HepG2 (cell line): ENCODE data around the gene CLEC5A. TPM values are rescaled to one million over a fixed set of nuclear protein-coding genes. Genes with fewer than 3 reads are reported as not detected.

Experiments
- ATAC-seq: fragments of 200-7000 bp; cut with Tn5 transposase; 3 replicates; pipeline ENCODE4 v1.9.1; 2020; ENCODE audit warnings: mild to moderate bottlenecking, moderate library complexity
- BruUV-seq: library from RNA; stranded (reverse); fragments of 400-500 nt; replicated peaks from 2 replicates; lab custom pipeline; 2021; lab: Mats Ljungman, UMichigan
- CTCF ChIA-PET: fragments of 300-600 bp; formaldehyde crosslinking; extraction: SDS; loops from one replicate; lab custom pipeline; 2021; ENCODE audit warnings: low total read pairs, inconsistent platforms, low intra/inter-chr PET ratio; lab: Yijun Ruan, JAX
- POLR2A ChIA-PET: fragments of 350-600 bp; sonication (Branson Sonifier 250); formaldehyde crosslinking; loops from one replicate; lab custom pipeline; 2020; ENCODE audit warnings: antibody characterized with exemption, inconsistent platforms; lab: Yijun Ruan, JAX
- DNase-seq: peaks from one replicate; pipeline ENCODE4 v3.0.0-alpha.2; 2015; ENCODE audit warnings: low spot score
- FAIRE-seq: peaks from 3 replicates; lab custom pipeline; 2011; peaks lifted over from hg19 to GRCh38; lab: Jason Lieb, UNC
- H2AFZ ChIP-seq: one replicate; pipeline ENCODE4 v1.6.1; 2011; ENCODE audit warnings: low read length, inconsistent platforms
- H3K27ac ChIP-seq: fragments of 300-600 bp; 3 replicates; pipeline ENCODE4 v1.8.0; 2011; ENCODE audit warnings: mixed run types, mild to moderate bottlenecking, mixed read lengths, low read length, inconsistent platforms; ENCODE audit not compliant: insufficient read depth; ENCODE audit errors: extremely low read length
- H3K27me3 ChIP-seq, 2 experiments: fragments of 200-600 bp in 1 of 2; 2 replicates in 1 of 2; 3 replicates in 1 of 2; pipeline versions ENCODE4 v1.6.0 to v1.8.0; 2011; ENCODE audit warnings: low read length in 2 of 2, mild to moderate bottlenecking in 2 of 2, moderate library complexity in 2 of 2, inconsistent platforms in 1 of 2; ENCODE audit not compliant: insufficient read depth in 2 of 2, control insufficient read depth in 1 of 2
- H3K36me3 ChIP-seq, 2 experiments: fragments of 200-600 bp in 1 of 2; replicated peaks in 1 of 2; 2 replicates in 1 of 2; 3 replicates in 1 of 2; pipeline versions ENCODE4 v1.5.1 to v1.8.0; 2011; ENCODE audit warnings: low read length in 2 of 2, inconsistent platforms in 1 of 2; ENCODE audit not compliant: insufficient read depth in 2 of 2, control insufficient read depth in 1 of 2
- H3K4me1 ChIP-seq: 2 replicates; pipeline ENCODE4 v1.5.1; 2012; ENCODE audit warnings: low read length, inconsistent platforms; ENCODE audit not compliant: insufficient read depth
- H3K4me2 ChIP-seq: 2 replicates; pipeline ENCODE4 v1.6.0; 2011; ENCODE audit warnings: low read depth, low read length, inconsistent platforms
- H3K4me3 ChIP-seq, 3 experiments: fragments of 200-600 bp in 1 of 3; sonication (generic), shearing (Covaris generic) in 1 of 3; replicated peaks in 1 of 3; 2 replicates each; pipeline ENCODE4 v1.5.1; 2011 to 2016; ENCODE audit warnings: low read length in 3 of 3, inconsistent platforms in 2 of 3, low read depth in 2 of 3, mild to moderate bottlenecking in 2 of 3, control low read depth in 1 of 3, mixed read lengths in 1 of 3; ENCODE audit not compliant: insufficient read depth in 1 of 3
- H3K79me2 ChIP-seq: one replicate; pipeline ENCODE4 v1.6.1; 2011; ENCODE audit warnings: low read length, inconsistent platforms; ENCODE audit not compliant: insufficient read depth
- H3K9ac ChIP-seq: 2 replicates; pipeline ENCODE4 v1.6.0; 2011; ENCODE audit warnings: mild to moderate bottlenecking, low read depth, low read length, inconsistent platforms; ENCODE audit not compliant: insufficient read depth
- H3K9me3 ChIP-seq: 2 replicates; pipeline ENCODE4 v1.5.1; 2012; ENCODE audit warnings: mild to moderate bottlenecking, low read length
- H4K20me1 ChIP-seq: 2 replicates; pipeline ENCODE4 v1.6.0; 2011; ENCODE audit warnings: inconsistent platforms, mild to moderate bottlenecking, low read length, moderate library complexity; ENCODE audit not compliant: insufficient read depth
- AGO1 ChIP-seq: fragments of 200-400 bp; formaldehyde crosslinking; IDR thresholded peaks from 2 replicates; pipeline ENCODE4 v1.6.1; 2017; ENCODE audit warnings: mild to moderate bottlenecking, low read depth, low read length, moderate library complexity; ENCODE audit not compliant: poor library complexity, severe bottlenecking
- ELF1 ChIP-seq: sonication (generic); formaldehyde crosslinking; IDR thresholded peaks from 2 replicates; pipeline ENCODE4 v1.4.0; 2020; ENCODE audit warnings: missing genetic modification reagents
- FOXA3 ChIP-seq: IDR thresholded peaks from 2 replicates; pipeline ENCODE4 v1.6.1; 2016; ENCODE audit warnings: missing genetic modification reagents, missing compliant biosample characterization
- KIAA2018 ChIP-seq: sonication (generic); formaldehyde crosslinking; IDR thresholded peaks from 2 replicates; pipeline ENCODE4 v1.5.0; 2020; ENCODE audit warnings: mild to moderate bottlenecking, missing genetic modification reagents, borderline replicate concordance
- NRL ChIP-seq: sonication (generic); formaldehyde crosslinking; IDR thresholded peaks from 2 replicates; pipeline ENCODE4 v1.5.0; 2020; ENCODE audit warnings: missing genetic modification reagents, mild to moderate bottlenecking, moderate library complexity, borderline replicate concordance
- STAT5B ChIP-seq: sonication (generic); formaldehyde crosslinking; IDR thresholded peaks from 2 replicates; pipeline ENCODE4 v1.4.0; 2020; ENCODE audit warnings: missing genetic modification reagents
- TFE3 ChIP-seq: IDR thresholded peaks from 2 replicates; pipeline ENCODE4 v1.6.1; 2016
- ZNF782 ChIP-seq: sonication (generic); formaldehyde crosslinking; IDR thresholded peaks from 2 replicates; pipeline ENCODE4 v1.4.0; 2020; ENCODE audit warnings: missing genetic modification reagents, mild to moderate bottlenecking, borderline replicate concordance
- WGBS: methylation state at CpG from one replicate; pipeline ENCODE4 v1.1.6; 2017; ENCODE audit warnings: low lambda C conversion rate; 5-methylcytosine and 5-hydroxymethylcytosine counted together
- in situ Hi-C: cut with HindIII; loops from 2 replicates; pipeline ENCODE4 v1.10.0; 2017; ENCODE audit warnings: low pct_unique_long_range_greater_than_20kb; ENCODE audit not compliant: extremely low pct_ligation_motif_present
- intact Hi-C: fragments of 100-400 bp; cut with micrococcal nuclease; formaldehyde crosslinking; loops from one replicate; pipeline ENCODE4 v1.10.0; 2022; ENCODE audit not compliant: unreplicated experiment
- polyA plus RNA-seq, 8 experiments: library from polyadenylated mRNA; depleted of rRNA in 3 of 8; stranded (reverse) in 7 of 8; unstranded in 1 of 8; fragments of >200 nt; fragmentation: Illumina TruSeq in 4 of 8; extraction: Trizol in 4 of 8; gene quantifications; 2 replicates each; pipeline versions ENCODE4 v1.2.1 to v1.2.3, GENCODE V29; 2011 to 2016; ENCODE audit warnings: low read depth in 4 of 8, missing spikeins in 1 of 8, mixed read lengths in 1 of 8; ENCODE audit not compliant: insufficient read depth in 1 of 8
- total RNA-seq, 5 experiments: library from RNA; depleted of rRNA; stranded (reverse); fragments of >200 nt; fragmentation: Illumina TruSeq; extraction: Trizol; gene quantifications; 2 replicates each; pipeline ENCODE4 v1.2.3, GENCODE V29; 2016; ENCODE audit warnings: low read depth in 1 of 5

CLEC5A gene
- total and polyA plus RNA-seq, 2 of the 13 experiments (the other 11 are each of a cell fraction or from before 2014, with no cell fraction given): not detected

GRCh38 chr7:141928146-141928844 lies 18.5 kb downstream of the CLEC5A start:
- Histone ChIP-seq H4K20me1 (no peaks in the 10 kb centered on the region), H3K27ac (no peak overlapping the region), H3K27me3 (no peaks in the 10 kb centered on the region), H3K36me3 (no peaks in the 10 kb centered on the region), H3K9ac (no peak overlapping the region), H3K9me3 (no peaks in the 10 kb centered on the region), H3K4me3 (no peak overlapping the region)
- BruUV-seq: no TSS peak
- DNase-seq: no peak
- TF ChIP-seq FOXA3 (CRISPR knock-in tag) (no peak), TFE3 (CRISPR knock-in tag) (no peak), STAT5B (CRISPR knock-in tag) (no peak), ELF1 (no peak)
- TF ChIP-seq, all 625 proteins: peak for 0
- POLR2A ChIA-PET: no interaction called here
- intact Hi-C loops: no loop called here
- no peak for FAIRE-seq
- in situ Hi-C loops: no loop called here
- Histone ChIP-seq H3K4me1 (no peaks in the 10 kb centered on the region), H3K4me2 (no peak overlapping the region), H2AFZ (no peak overlapping the region), H3K79me2 (no peaks in the 10 kb centered on the region)
- CTCF ChIA-PET: no interaction called here
- 22% methylated on average over 2 of the region's 2 CpGs for WGBS
- ATAC-seq: no peak

GRCh38 chr7:141920281-141920680 lies 26.5 kb downstream of the CLEC5A start:
- in situ Hi-C loops: no loop called here
- Histone ChIP-seq H3K4me2 (no peak overlapping the region), H3K36me3 (no peaks in the 10 kb centered on the region), H4K20me1 (no peaks in the 10 kb centered on the region), H3K9me3 (no peaks in the 10 kb centered on the region), H3K4me3 (no peak overlapping the region), H3K27me3 (no peaks in the 10 kb centered on the region), H3K9ac (no peak overlapping the region), H3K4me1 (no peaks in the 10 kb centered on the region), H3K27ac (no peak overlapping the region), H3K79me2 (no peaks in the 10 kb centered on the region), H2AFZ (no peak overlapping the region)
- 0% methylated on average over 1 of the region's 1 CpG for WGBS
- ATAC-seq (no peak), FAIRE-seq (no peak), DNase-seq (no peak)
- intact Hi-C loops: no loop called here
- ChIA-PET CTCF (no interaction called here), POLR2A (no interaction called here)
- BruUV-seq: no TSS peak
- TF ChIP-seq ZNF782 (no peak), AGO1 (no peak), NRL (no peak), KIAA2018 (CRISPR knock-in tag) (no peak)
